Adrenal gland (tissue), 12 donors: ENCODE measurements around the gene FSD1. TPM values are rescaled to one million over a fixed set of nuclear protein-coding genes. Genes with fewer than 3 reads are reported as not detected.

Experiments used
- DNase-seq, 7 donors: peaks; one replicate each; pipeline ENCODE4 v3.0.0-alpha.2; 2019 to 2020
- H3K27ac ChIP-seq, 5 donors: fragments of 200-600 bp; sonication (generic) in 4 of 5; 1 replicate in 3 of 5; 2 replicates in 2 of 5; pipeline versions ENCODE4 v1.5.1 to v1.8.0; 2016 to 2020; ENCODE audit warnings: mild to moderate bottlenecking in 1 of 5
- H3K27me3 ChIP-seq: fragments of 200-600 bp; 2 replicates; pipeline ENCODE4 v1.8.0; 2021
- H3K36me3 ChIP-seq, 2 donors: fragments of 200-600 bp; replicated peaks in 1 of 2; 1 replicate in 1 of 2; 2 replicates in 1 of 2; pipeline versions ENCODE4 v1.5.1 to v1.8.0; 2018 to 2022
- H3K4me1 ChIP-seq, 2 donors: fragments of 200-600 bp; replicated peaks in 1 of 2; 1 replicate in 1 of 2; 2 replicates in 1 of 2; pipeline versions ENCODE4 v1.5.1 to v1.8.0; 2018 to 2021
- H3K4me3 ChIP-seq, 4 donors: fragments of 200-600 bp; sonication (generic) in 3 of 4; one replicate each; pipeline ENCODE4 v1.5.1; 2016 to 2018
- H3K9me3 ChIP-seq, 3 donors: fragments of 200-600 bp; sonication (generic) in 1 of 3; replicated peaks in 1 of 3; 1 replicate in 2 of 3; 2 replicates in 1 of 3; pipeline versions ENCODE4 v1.5.1 to v1.8.0; 2016 to 2021
- CTCF ChIP-seq, 6 experiments: fragments of 450-650 bp in 4 of 6; fragments of 200-600 bp in 2 of 6; sonication (generic) in 1 of 6; IDR thresholded peaks; 1 replicate in 5 of 6; 2 replicates in 1 of 6; pipeline versions ENCODE4 v1.5.1 to v1.8.0; 2016 to 2021; ENCODE audit warnings: antibody characterized with exemption in 6 of 6, mild to moderate bottlenecking in 2 of 6, moderate library complexity in 1 of 6
- POLR2A ChIP-seq, 2 donors: fragments of 450-650 bp; IDR thresholded peaks; one replicate each; pipeline ENCODE4 v1.6.1; 2017; ENCODE audit warnings: antibody characterized with exemption in 2 of 2, mild to moderate bottlenecking in 2 of 2, moderate library complexity in 1 of 2
- WGBS, 4 donors: extraction: QIAGEN DNeasy Blood & Tissue Kit in 2 of 4; methylation state at CpG; one replicate each; pipeline versions ENCODE4 v1.1.5 to v1.1.7; 2013 to 2017; 5-methylcytosine and 5-hydroxymethylcytosine counted together
- intact Hi-C, 2 donors: fragments of 100-400 bp; cut with DNase I; formaldehyde crosslinking; loops; one replicate each; pipeline versions ENCODE4 v1.14.1 to v1.15.0; 2022 to 2023
- polyA plus RNA-seq, 3 donors: library from polyadenylated mRNA; stranded (reverse); fragments of 200-250 nt in 2 of 3; fragments of 350-450 nt in 1 of 3; fragmentation: Illumina TruSeq in 1 of 3; extraction: RNeasy Lipid Tissue Mini Kit (QIAGEN cat#74804) in 1 of 3; gene quantifications; one replicate each; pipeline ENCODE4 v1.2.3, GENCODE V29; 2013 to 2014
- total RNA-seq, 9 donors: library from RNA; depleted of rRNA in 4 of 9; stranded (reverse); fragments of >200 nt in 4 of 9; fragments of 120-200 nt in 1 of 9; fragmentation: NEBNext Ultra II Directional in 1 of 9; extraction: Animal tissue kit (Norgen Biotek cat#: 25700) in 1 of 9; gene quantifications; one replicate each; pipeline versions ENCODE4 v1.1.0 to v1.2.4, GENCODE V29; 2013 to 2023
- donor health status: healthy with polysubstance abuse.
- donor health status: Bipolar disorder and iron deficiency.
- donor health status: DM: yes; HTN: yes; CAD: no.
- donor health status: DM: no; HTN: no; CAD: no.
- donor health status: DM: no; HTN: no; CAD: no.
- donor health status: DM: yes; HTN: yes; CAD: no.

The FSD1 gene
- total and polyA plus RNA-seq, 12 donors = 0.34 to 7.2 (median 1.2) TPM; not detected in 3

GRCh38 chr19:4362101-4362828 is 57.9 kb downstream of the FSD1 start:
- Histone ChIP-seq H3K9me3 (no peaks in the 10 kb centered on the region), H3K36me3 (peaks cover 0 to 86% of the 10 kb centered on the region in 2 donors), H3K27me3 (no peaks in the 10 kb centered on the region), H3K4me3 (no peak overlapping the region), H3K27ac (peak overlapping the region in 2 of 5 donors; percentile 75 to 83), H3K4me1 (peaks cover 13 to 18% of the 10 kb centered on the region in 2 donors)
- intact Hi-C loops = loop anchor here in 1 of 2 donors (5.0 kb wide), 1 partner anchor 35 kb away; no protein-coding TSS in a partner anchor
- peak in 3 of 7 donors; percentile 20 to 36 (median 31) for DNase-seq
- WGBS, 4 donors = 87 to 92% (median 88%) methylated on average over 18 to 32 of the region's 32 CpGs
- TF ChIP-seq POLR2A (IDR thresholded peaks at IDR 0.05) (no peak), CTCF (IDR thresholded peaks at IDR 0.05) (no peak)

- H3K4me1 ChIP-seq = peaks cover 16 to 22% of the 10 kb centered on the region in 2 donors
- H3K27me3 ChIP-seq = no peaks in the 10 kb centered on the region
- TF ChIP-seq POLR2A (IDR thresholded peaks at IDR 0.05) (no peak), CTCF (IDR thresholded peaks at IDR 0.05) (peak in 2 of 6 experiments; percentile 9 to 20)
- peak overlapping the region in 2 of 5 donors; percentile 45 to 47 for H3K27ac ChIP-seq
- H3K9me3 ChIP-seq = no peaks in the 10 kb centered on the region
- no peak overlapping the region for H3K4me3 ChIP-seq
- intact Hi-C loops = loop anchor here in 1 of 2 donors (5.0 kb wide), 1 partner anchor 34 kb away; no protein-coding TSS in a partner anchor
- peaks cover 0 to 87% of the 10 kb centered on the region in 2 donors for H3K36me3 ChIP-seq
- DNase-seq = peak in 3 of 7 donors; percentile 16 to 43 (median 33)
- 62 to 76% (median 69%) methylated on average over 5 to 22 of the region's 22 CpGs for WGBS, 4 donors
Measured at GRCh38 chr19:4362831-4363545, 58.6 kb downstream of the FSD1 start.

GRCh38 chr19:4363571-4364304 is 59.3 kb downstream of the FSD1 start:
- Histone ChIP-seq H3K4me1 (peaks cover 23 to 30% of the 10 kb centered on the region in 2 donors), H3K27ac (peak overlapping the region in 2 of 5 donors; percentile 39 to 47), H3K36me3 (peaks cover 0 to 83% of the 10 kb centered on the region in 2 donors), H3K27me3 (no peaks in the 10 kb centered on the region), H3K9me3 (no peaks in the 10 kb centered on the region), H3K4me3 (no peak overlapping the region)
- TF ChIP-seq POLR2A (IDR thresholded peaks at IDR 0.05) = no peak
- TF ChIP-seq CTCF (IDR thresholded peaks at IDR 0.05) = no peak
- WGBS, 4 donors = 87 to 100% (median 90%) methylated on average over 8 to 26 of the region's 26 CpGs
- DNase-seq = peak in 3 of 7 donors; percentile 13 to 34 (median 24)
- intact Hi-C loops = loop anchor here in 1 of 2 donors (5.0 kb wide), 1 partner anchor 34 kb away; no protein-coding TSS in a partner anchor
